ENCODE data around the gene HBQ1.
"Not testable (repeated sequence)": the region's sequence is repeated elsewhere in the genome, so short reads cannot be mapped to it uniquely, and the experiment has no call there.

HBQ1 gene

DNA sequence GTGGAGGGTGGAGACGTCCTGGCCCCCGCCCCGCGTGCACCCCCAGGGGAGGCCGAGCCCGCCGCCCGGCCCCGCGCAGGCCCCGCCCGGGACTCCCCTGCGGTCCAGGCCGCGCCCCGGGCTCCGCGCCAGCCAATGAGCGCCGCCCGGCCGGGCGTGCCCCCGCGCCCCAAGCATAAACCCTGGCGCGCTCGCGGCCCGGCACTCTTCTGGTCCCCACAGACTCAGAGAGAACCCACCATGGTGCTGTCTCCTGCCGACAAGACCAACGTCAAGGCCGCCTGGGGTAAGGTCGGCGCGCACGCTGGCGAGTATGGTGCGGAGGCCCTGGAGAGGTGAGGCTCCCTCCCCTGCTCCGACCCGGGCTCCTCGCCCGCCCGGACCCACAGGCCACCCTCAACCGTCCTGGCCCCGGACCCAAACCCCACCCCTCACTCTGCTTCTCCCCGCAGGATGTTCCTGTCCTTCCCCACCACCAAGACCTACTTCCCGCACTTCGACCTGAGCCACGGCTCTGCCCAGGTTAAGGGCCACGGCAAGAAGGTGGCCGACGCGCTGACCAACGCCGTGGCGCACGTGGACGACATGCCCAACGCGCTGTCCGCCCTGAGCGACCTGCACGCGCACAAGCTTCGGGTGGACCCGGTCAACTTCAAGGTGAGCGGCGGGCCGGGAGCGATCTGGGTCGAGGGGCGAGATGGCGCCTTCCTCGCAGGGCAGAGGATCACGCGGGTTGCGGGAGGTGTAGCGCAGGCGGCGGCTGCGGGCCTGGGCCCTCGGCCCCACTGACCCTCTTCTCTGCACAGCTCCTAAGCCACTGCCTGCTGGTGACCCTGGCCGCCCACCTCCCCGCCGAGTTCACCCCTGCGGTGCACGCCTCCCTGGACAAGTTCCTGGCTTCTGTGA is 3.5 kb upstream of the HBQ1 start, which contains the start of gene HBA1:
Gene HBA1, plus strand, starts transcription at position 204 of the 906 bp plus-strand sequence. Its CDS starts 37 bp downstream, at position 241.
- DNase-seq (ENCODE audit: low read depth) = not testable (repeated sequence)

DNA sequence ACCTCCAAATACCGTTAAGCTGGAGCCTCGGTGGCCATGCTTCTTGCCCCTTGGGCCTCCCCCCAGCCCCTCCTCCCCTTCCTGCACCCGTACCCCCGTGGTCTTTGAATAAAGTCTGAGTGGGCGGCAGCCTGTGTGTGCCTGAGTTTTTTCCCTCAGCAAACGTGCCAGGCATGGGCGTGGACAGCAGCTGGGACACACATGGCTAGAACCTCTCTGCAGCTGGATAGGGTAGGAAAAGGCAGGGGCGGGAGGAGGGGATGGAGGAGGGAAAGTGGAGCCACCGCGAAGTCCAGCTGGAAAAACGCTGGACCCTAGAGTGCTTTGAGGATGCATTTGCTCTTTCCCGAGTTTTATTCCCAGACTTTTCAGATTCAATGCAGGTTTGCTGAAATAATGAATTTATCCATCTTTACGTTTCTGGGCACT is 2.9 kb upstream of the HBQ1 start:
- DNase-seq (ENCODE audit: low read depth) = no peak

DNA sequence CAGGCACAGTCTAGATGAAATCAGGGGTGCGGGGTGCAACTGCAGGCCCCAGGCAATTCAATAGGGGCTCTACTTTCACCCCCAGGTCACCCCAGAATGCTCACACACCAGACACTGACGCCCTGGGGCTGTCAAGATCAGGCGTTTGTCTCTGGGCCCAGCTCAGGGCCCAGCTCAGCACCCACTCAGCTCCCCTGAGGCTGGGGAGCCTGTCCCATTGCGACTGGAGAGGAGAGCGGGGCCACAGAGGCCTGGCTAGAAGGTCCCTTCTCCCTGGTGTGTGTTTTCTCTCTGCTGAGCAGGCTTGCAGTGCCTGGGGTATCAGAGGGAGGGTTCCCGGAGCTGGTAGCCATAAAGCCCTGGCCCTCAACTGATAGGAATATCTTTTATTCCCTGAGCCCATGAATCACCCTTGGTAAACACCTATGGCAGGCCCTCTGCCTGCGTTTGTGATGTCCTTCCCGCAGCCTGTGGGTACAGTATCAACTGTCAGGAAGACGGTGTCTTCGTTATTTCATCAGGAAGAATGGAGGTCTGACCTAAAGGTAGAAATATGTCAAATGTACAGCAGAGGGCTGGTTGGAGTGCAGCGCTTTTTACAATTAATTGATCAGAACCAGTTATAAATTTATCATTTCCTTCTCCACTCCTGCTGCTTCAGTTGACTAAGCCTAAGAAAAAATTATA is 2.1 kb upstream of the HBQ1 start:
- no peak for DNase-seq (ENCODE audit: low read depth)

DNA sequence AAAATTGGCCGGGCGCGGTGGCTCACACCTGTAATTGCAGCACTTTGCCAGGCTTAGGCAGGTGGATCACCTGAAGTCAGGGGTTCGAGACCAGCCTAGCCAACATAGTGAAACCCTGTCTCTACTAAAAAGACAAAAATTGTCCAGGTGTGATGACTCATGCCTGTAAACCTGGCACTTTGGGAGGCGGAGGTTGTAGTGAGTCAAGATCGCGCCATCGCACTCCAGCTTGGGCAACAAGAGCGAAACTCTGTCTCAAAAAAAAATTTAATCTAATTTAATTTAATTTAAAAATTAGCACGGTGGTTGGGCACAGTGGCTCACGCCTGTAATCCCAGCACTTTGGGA is 1.6 kb upstream of the HBQ1 start:
- no peak for DNase-seq (ENCODE audit: low read depth)

DNA sequence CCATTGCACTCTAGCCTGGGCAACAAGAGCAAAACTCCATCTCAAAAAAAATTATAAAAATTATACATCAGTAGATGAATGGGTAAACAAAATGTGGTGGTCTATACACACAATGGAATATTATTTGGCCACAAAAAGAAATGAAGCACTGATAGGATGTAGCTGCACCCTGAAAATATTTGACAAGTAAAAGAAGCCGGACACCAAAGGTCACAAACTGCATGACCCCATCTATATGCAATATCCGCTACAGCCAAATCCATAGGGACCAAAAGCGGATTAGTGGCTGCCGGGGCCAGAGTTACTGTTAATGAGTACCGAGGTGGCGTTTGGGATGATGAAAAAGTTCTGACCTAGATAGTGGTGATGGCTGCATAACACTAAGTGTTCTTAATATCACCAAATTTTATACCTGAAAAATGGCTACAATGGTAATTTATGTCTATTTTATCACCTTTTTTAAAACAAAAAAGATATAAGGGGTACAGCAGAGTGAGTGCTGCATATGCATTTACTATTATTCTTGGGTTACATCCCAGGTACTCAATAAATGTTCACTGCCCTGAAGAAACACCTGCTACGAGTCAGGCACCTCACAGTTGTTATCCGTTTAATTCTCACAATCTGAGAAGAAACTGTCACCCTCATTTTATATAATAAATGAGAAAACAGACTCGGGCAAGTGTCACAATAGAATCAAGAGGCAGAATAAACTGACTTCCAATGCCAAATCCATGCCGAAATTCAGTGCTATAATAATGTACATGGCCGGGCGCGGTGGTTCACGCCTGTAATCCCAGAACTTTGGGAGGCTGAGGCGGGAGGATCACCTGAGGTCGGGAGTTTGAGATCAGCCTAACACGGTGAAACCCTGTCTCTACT is 807 bp upstream of the HBQ1 start:
- DNase-seq (ENCODE audit: low read depth) = no peak

DNA sequence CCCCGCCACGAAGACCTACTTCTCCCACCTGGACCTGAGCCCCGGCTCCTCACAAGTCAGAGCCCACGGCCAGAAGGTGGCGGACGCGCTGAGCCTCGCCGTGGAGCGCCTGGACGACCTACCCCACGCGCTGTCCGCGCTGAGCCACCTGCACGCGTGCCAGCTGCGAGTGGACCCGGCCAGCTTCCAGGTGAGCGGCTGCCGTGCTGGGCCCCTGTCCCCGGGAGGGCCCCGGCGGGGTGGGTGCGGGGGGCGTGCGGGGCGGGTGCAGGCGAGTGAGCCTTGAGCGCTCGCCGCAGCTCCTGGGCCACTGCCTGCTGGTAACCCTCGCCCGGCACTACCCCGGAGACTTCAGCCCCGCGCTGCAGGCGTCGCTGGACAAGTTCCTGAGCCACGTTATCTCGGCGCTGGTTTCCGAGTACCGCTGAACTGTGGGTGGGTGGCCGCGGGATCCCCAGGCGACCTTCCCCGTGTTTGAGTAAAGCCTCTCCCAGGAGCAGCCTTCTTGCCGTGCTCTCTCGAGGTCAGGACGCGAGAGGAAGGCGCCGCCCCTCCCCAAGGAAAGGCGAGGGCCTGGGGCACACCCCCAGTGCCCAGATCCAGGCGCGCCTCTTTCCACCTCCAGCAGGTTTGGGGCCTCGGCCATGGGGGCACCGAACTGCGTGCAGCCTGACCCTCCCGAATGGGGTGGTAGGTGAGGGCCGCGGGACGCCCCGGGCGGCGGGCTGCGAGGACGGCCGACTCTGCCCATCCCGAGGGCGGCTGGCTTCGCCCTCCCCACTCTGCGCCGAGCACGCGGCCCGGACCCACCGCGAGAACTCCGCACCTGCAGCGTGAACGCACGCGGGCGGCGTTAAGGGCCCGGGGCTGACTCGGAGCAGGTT is 664 bp downstream of the HBQ1 start:
- DNase-seq (ENCODE audit: low read depth) = no peak

DNA sequence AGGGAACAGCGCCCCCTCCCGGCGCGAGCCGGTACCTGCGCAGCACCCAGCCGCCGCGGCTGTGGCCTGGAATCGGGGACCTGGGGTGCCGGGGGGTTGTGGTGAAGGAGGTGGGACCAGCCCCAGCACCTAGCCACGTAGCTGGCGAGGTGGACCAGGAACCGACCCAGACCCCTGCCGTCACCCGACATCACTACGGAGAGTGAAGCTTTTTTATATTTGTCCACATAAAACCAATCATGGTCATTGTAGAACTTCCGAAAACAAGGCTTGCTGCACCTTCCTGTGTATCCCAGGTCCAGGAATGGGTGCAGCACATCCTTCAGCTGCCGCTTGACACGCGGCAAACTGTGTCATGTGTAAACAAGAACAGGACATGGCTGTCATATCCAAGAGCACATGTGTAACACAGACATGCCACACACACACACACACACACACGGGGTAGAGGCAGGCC is 1.3 kb downstream of the HBQ1 start:
- no peak for DNase-seq (ENCODE audit: low read depth)

DNA sequence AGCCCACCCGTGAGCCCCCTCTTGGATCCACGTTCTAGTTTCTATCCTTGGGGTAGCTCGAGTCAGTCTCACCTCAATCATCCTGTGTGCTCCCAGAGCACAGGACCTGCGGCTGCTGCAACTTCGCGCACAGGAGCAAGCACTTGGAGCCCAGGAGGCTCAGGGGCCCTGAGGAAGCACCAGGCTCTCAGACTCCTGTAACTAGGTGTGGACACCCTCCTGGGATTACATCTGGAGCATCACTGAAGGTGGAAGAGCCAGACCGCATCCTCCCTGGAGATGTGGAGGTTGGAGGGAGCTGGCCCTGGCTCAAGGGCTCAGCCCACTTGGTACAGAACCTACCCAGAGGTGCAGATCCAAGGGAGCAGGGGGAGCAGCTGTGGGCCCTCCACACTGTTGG is 2.7 kb downstream of the HBQ1 start:
- DNase-seq (ENCODE audit: low read depth) = no peak

DNA sequence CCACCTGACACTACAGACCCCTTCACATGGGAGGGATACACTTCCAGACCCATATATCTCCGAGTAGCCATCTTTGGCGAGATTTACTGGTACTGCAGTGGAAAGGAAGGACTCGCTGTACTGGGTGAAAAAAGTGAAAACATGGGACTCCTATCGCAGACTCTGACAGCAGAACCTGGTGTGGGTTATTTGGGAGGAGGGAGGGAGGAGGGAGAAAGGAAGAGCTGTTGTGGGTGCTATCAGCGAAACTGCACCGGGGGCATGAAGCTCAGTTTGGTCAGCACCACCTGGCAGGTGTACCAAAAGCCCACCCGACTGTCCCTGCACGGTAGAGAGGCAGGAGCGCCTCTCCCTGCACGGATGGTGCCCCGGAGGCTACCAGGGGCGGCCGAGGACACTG is 5.0 kb downstream of the HBQ1 start:
- DNase-seq (ENCODE audit: low read depth) = no peak

DNA sequence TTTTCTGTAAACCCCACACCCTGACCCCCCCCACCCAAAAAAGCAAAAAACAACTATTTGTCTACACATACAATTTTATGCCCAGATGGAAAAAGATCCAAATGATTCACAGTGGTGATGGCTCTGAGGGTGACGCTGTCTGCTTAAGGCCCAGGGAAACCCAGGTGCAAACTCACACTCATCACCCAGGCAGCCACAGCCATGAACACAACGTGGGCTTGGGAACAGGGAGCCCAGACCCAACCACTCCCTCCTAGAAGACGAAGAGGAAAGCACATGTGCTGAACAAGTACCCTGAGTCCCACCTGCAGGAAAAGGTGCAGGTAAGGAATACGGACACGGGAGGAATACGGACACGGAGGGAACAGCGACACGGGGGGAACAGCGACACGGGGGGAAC is 5.4 kb downstream of the HBQ1 start:
- DNase-seq (ENCODE audit: low read depth) = no peak

DNA sequence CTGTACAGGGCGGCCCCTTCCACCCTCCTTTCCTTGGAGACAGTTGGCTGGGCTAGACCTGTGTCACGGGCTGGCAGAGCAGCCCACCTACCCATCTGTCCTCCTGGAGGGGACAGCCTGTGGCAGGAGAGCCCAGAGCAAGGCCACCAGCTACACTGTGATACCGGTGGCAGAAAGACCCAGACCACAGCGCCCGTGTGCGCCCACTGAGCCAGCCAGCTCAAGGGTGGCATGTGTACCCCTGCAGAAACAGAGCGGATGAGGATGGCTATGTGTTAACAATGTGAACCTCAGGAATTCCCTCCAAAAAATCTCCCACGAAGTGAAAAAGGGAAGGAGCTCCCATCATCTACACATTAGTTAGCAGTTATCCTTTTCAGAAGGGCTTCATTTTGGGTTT is 7.1 kb downstream of the HBQ1 start:
- DNase-seq (ENCODE audit: low read depth) = no peak

DNA sequence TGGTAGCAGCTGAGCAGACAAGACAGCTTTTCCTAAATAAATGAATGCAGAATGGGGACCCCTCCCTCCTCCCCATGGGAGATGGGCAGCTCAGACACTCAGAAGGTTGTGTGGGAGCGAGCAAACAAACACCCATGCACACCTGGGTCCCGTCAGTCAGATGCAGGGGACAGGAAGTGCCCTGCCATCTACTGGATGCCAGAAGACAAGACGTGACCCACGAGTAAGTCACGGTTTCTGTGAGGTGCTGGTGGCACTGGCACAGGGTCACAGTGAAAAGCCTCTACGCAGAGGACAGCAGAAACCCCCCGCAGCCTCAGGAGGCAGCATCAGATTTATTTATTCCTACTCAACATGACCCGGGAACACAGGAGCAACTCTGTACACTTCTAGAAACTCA is 8.4 kb downstream of the HBQ1 start:
- no peak for DNase-seq (ENCODE audit: low read depth)

DNA sequence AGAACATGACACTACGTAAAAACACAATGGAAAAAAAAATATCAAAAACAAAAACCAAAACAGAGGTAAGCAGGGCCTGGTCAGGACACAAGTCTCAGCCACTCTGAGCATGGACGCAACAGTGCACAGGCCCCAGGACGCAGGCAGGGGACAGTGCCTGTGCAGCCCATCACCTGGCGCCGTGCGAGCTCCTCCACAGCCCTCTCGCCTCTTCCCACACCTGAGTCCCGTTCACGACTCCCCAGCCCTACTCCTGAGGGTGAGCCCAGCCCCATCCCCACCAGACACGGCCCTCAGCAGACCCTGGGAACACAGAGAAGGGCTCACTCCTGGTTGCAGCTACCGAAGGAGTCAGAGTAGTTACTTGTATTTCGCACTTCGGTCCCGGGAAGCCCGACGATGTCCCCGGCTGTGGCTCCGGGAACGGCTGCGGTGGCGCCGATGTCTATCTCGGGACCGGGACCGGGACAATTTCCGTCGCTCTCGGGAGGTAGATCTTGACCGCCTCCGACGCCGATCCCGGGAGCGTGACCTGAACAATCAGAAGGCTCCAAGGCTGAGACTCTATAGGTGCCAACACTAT is 9.4 kb downstream of the HBQ1 start:
- no peak for DNase-seq (ENCODE audit: low read depth)

DNA sequence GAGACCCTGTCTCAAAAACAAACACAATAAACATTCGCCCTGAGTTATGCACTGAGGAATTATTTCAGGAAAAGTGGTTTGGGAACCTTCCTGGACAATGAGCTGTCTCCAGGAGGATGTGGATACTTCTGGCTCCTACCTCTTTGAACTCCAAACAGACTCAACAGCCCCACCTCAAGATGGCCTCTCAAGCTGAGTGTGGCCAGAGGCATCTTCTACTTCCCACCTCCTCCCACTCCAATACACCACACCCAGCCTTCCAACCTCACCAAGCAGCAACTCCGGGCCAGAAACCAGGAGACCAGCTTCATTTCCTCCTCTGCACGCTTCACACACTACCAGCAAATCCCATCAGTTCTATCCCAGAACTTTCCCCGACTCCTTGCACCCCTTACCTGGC is 11.6 kb downstream of the HBQ1 start:
- no peak for DNase-seq (ENCODE audit: low read depth)

DNA sequence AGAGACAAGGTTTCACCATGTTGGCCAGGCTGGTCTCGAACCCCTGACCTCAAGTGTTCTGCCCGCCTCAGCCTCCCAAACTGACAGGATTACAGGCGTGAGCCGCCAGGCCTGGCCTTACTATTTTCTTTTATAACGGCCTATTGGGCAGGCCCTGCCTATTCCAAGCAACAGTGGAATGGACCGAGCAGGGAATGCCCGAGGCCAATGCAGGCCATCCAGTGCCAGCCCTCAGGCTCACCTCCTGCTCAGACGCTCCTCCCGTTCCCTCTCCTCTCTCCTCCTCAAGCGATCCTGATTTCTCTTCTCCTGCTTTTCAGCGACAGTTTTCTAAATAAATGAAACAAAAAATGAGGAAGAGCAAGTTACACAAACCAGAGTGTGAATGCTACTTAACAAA is 12.4 kb downstream of the HBQ1 start:
- no peak for DNase-seq (ENCODE audit: low read depth)

DNA sequence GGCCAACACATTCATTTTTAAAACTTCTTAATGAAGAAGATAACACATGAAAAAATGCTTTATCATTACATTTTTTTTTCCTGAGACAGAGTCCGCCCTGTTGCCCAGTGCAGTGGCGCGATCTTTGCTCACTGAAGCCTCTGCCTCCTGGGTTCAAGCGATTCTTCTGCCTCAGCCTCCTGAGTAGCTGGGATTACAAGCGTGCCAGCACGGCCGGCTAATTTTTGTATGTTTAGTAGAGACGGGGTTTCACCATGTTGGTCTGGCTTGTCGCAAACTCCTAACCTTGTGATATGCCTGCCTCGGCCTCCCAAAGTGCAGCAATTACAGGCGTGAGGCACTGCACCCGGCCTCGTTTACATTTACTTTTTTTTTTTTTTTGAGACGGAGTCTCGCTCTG is 13.2 kb downstream of the HBQ1 start:
- DNase-seq (ENCODE audit: low read depth) = no peak

DNA sequence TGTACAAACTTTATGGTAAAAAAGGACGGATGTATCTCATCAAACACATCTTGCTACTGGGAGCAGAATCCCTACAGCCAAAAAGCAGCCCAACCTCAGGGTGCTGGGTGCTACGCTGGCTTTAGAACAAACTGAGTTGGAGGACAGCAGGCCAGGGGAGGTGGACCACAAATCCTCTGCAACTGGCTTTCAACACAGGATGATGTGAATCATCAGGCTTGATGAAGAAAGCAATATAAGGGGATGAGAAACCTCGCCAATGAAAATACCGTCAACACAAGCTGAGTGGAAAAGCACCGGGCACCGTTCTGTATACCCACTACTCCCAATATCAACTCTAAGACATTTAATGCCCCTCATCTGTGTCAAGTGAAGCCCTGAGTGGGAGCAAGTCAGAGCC is 14.3 kb downstream of the HBQ1 start:
- no peak for DNase-seq (ENCODE audit: low read depth)

DNA sequence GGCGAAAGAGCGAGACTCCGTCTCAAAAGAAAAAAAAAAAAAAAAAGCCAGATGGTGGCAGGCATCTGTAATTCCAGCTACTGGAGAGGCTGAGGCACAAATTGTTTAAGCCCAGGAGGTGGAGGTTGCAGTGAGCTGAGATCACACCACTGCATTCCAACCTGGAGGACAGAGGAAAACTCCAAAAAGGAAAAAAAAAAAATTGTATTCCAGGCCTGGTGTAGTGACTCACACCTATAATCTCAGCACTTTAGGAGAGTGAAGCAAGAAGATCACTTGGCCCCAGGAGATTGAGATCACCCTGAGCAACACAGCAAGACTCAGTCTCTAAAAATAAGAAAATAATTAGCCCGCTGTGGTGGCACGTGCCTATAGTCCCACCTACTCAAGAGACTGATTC is 20.1 kb downstream of the HBQ1 start:
- DNase-seq (ENCODE audit: low read depth) = peak; percentile 63

DNA sequence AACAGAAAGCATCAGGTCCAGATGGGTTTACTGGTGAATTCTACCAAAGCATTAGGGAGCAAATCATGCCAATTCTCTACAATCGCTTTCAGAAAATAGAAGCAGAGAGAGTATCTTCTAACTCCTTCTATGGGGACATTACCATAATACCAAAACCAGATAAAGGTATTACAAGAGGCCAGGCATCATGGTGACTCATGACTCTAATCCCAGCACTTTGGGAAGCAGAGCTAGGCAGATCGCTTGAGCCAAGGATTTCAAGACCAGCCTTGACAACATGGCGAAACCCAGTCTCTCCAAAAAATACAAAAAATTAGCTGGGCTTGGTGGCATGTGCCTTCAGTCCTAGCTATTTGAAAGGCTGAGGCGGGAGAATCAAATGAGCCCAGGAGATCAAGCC is 23.0 kb downstream of the HBQ1 start:
- DNase-seq (ENCODE audit: low read depth) = no peak

DNA sequence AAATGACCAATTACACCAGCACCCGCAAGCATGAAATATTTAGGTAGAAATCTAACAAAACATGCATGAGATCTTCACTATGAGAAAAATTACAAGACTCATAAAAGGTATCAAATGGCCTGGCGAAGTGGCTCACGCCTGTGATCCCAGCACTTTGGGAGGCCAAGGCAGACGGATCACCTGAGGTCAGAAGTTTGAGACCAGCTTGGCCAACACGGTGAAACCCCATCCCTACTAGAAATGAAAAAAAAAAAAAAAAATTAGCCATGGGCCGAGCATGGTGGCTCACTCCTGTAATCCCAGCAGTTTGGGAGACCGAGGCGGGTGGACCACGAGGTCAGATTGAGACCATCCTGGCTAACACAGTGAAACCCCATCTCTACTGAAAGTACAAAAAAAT is 23.8 kb downstream of the HBQ1 start:
- not testable (repeated sequence) for DNase-seq (ENCODE audit: low read depth)

DNA sequence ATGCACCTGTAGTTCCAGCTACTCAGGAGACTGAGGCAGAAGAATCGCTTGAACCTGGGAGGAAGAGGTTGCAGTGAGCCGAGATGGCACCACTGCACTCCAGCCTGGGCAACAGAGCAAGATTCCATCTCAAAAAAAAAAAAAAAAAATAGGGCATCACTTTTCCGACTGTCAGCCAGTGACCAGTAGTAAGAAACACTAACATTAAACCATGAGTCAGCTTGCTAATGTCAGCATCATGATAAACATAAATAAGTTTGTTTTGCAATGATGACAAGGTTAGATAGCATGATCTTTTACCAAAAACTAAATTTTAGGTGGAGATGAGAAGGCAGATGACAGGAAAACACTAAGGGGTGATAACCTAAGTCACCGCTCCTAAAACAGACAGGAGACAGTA is 29.1 kb downstream of the HBQ1 start:
- not testable (repeated sequence) for DNase-seq (ENCODE audit: low read depth)

Data from HS-5 (cell line).